SU-DHL-6 (cell line): ENCODE results near the gene CTDSPL.
"Not testable (repeated sequence)": the region's sequence is repeated elsewhere in the genome, so short reads cannot be mapped to it uniquely, and the experiment has no call there.

Experiments used
- H2AFZ ChIP-seq: fragments of 200-600 bp; sonication (generic); 2 replicates; pipeline ENCODE4 v1.6.1; 2014; ENCODE audit warnings: low read depth, mild to moderate bottlenecking, moderate library complexity, mixed read lengths, antibody characterized with exemption, low read length; ENCODE audit not compliant: severe bottlenecking
- H3F3A ChIP-seq: fragments of 200-600 bp; shearing (Covaris generic); 2 replicates; pipeline ENCODE4 v1.6.0; 2016; ENCODE audit warnings: antibody characterized with exemption, mild to moderate bottlenecking; ENCODE audit not compliant: insufficient read depth
- H3K27ac ChIP-seq: fragments of 200-600 bp; sonication (generic); 2 replicates; pipeline ENCODE4 v1.5.1; 2016; ENCODE audit warnings: low read depth, mild to moderate bottlenecking, low read length, moderate library complexity, mixed read lengths
- H3K27me3 ChIP-seq: fragments of 200-600 bp; sonication (generic), shearing (Covaris generic); 2 replicates; pipeline ENCODE4 v1.6.0; 2014; ENCODE audit warnings: mild to moderate bottlenecking, low read length
- H3K36me3 ChIP-seq: fragments of 200-600 bp; sonication (generic); 2 replicates; pipeline ENCODE4 v1.6.1; 2014; ENCODE audit warnings: mild to moderate bottlenecking, low read length, mixed read lengths
- H3K4me2 ChIP-seq: fragments of 300-600, 200-600 bp; shearing (Covaris generic), sonication (generic); 2 replicates; pipeline ENCODE4 v1.6.0; 2014; ENCODE audit warnings: low read length, low read depth, mild to moderate bottlenecking; ENCODE audit not compliant: poor library complexity, severe bottlenecking
- H3K4me3 ChIP-seq: fragments of 200-600 bp; sonication (generic); 2 replicates; pipeline ENCODE4 v1.5.1; 2014; ENCODE audit warnings: antibody characterized with exemption, low read length, mild to moderate bottlenecking, mixed read lengths; ENCODE audit not compliant: insufficient read depth, poor library complexity, severe bottlenecking
- H3K79me2 ChIP-seq: fragments of 200-600 bp; sonication (generic); 2 replicates; pipeline ENCODE4 v1.6.1; 2014; ENCODE audit warnings: mild to moderate bottlenecking, low read length, moderate library complexity; ENCODE audit not compliant: insufficient read depth
- H3K9ac ChIP-seq: fragments of 200-600 bp; sonication (generic); 2 replicates; pipeline ENCODE4 v1.7.0; 2014; ENCODE audit warnings: mild to moderate bottlenecking, low read length
- H3K9me2 ChIP-seq: fragments of 200-600 bp; sonication (generic); replicated peaks from 2 replicates; pipeline ENCODE4 v1.6.1; 2014; ENCODE audit warnings: low read length; ENCODE audit not compliant: insufficient read depth
- H3K9me3 ChIP-seq: fragments of 200-600 bp; sonication (generic); 2 replicates; pipeline ENCODE4 v1.6.1; 2014; ENCODE audit warnings: low read length, mixed read lengths; ENCODE audit not compliant: insufficient read depth
- H4K20me1 ChIP-seq: fragments of 200-600 bp; sonication (generic); 2 replicates; pipeline ENCODE4 v1.6.1; 2014; ENCODE audit warnings: low read depth, mild to moderate bottlenecking, antibody characterized with exemption, low read length, moderate library complexity, mixed read lengths
- EZH2phosphoT487 ChIP-seq: fragments of 200-600 bp; sonication (generic), shearing (Covaris generic); conservative IDR thresholded peaks from 2 replicates; pipeline ENCODE4 v1.6.1; 2018; ENCODE audit warnings: mild to moderate bottlenecking, antibody characterized with exemption, low read length, moderate library complexity, mixed read lengths
- TF ChIP-seq, protein P1 (sequence below): fragments of 200-600 bp; sonication (generic); IDR thresholded peaks from one replicate; pipeline ENCODE4 v1.5.1; 2017; ENCODE audit warnings: antibody characterized with exemption, mild to moderate bottlenecking, low read length, moderate library complexity; ENCODE audit not compliant: insufficient read depth, poor library complexity, severe bottlenecking

Gene CTDSPL

DNA sequence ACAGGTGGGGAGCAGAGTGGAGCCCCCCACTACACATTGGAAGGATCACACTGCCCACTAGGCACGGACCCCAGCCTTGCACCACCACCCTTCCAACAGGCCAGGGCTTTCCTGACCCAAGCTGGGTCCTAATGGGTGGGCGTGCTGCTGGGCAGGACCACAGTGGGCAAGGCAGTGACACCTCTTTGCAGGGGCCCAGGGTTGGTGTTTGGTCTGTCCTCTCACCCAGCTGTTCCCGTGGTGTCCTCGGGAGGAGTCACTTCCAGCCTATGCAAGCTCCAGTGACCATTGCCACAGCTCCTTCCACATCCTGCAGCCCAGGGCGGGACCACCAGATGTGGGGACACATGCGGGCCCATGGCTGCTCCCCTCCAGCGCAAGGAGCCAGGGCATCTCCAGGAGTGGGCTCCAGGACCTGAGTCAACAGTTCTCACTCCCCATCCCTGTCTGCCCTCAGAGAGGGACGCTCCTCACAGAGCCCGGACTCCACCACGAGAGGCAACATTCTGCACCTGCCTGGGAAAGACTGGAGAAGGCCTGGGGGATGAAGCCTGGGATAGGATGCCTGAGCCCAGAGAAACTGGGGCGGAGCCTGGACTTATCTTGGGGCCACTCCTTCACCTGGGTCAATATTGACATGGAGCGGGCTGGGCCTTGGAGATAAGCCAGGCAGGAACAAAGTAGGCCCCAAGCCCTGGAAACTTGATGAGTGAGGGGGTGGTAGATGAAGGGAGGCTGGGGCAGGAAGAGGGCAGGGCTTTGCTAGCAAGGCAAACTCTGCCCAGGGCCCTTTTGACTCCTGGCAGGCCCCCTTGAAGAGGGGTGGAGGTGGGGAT lies 125.0 kb downstream of the CTDSPL start:
- Histone ChIP-seq H3F3A (no peaks in the 10 kb centered on the region), H3K79me2 (no peaks in the 10 kb centered on the region), H3K9me3 (no peaks in the 10 kb centered on the region), H3K9ac (no peak overlapping the region), H3K27ac (no peak overlapping the region), H4K20me1 (no peaks in the 10 kb centered on the region), H2AFZ (no peak overlapping the region), H3K4me3 (no peak overlapping the region), H3K27me3 (no peaks in the 10 kb centered on the region), H3K36me3 (no peaks in the 10 kb centered on the region), H3K4me2 (no peak overlapping the region), H3K9me2 (no peaks in the 10 kb centered on the region)
- TF ChIP-seq EZH2phosphoT487: no peak
- TF ChIP-seq, protein P1, sequence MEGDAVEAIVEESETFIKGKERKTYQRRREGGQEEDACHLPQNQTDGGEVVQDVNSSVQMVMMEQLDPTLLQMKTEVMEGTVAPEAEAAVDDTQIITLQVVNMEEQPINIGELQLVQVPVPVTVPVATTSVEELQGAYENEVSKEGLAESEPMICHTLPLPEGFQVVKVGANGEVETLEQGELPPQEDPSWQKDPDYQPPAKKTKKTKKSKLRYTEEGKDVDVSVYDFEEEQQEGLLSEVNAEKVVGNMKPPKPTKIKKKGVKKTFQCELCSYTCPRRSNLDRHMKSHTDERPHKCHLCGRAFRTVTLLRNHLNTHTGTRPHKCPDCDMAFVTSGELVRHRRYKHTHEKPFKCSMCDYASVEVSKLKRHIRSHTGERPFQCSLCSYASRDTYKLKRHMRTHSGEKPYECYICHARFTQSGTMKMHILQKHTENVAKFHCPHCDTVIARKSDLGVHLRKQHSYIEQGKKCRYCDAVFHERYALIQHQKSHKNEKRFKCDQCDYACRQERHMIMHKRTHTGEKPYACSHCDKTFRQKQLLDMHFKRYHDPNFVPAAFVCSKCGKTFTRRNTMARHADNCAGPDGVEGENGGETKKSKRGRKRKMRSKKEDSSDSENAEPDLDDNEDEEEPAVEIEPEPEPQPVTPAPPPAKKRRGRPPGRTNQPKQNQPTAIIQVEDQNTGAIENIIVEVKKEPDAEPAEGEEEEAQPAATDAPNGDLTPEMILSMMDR: no peak

DNA sequence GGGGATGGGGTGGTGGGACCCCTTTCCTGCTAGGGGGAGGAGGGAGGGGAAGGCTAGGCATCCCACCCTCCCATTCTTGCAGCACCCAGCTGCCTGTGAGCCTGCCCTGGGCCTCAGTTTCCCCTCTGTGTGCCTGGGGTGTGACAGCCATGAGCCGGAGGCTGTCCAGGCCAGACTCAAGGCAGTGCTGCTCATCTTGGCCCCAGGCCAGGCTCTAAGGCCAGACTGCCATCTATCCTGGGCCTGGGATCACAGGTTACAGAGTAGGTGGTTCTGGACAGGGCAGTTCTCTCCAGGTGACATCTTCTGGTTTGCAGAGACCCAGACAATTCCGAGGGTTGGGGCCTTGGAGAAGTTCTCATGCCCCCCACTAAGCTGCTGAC lies 125.6 kb downstream of the CTDSPL start:
- Histone ChIP-seq H3K79me2 (no peaks in the 10 kb centered on the region), H3K9ac (no peak overlapping the region), H3K36me3 (no peaks in the 10 kb centered on the region), H4K20me1 (no peaks in the 10 kb centered on the region), H3K9me3 (no peaks in the 10 kb centered on the region), H3F3A (no peaks in the 10 kb centered on the region), H3K4me3 (no peak overlapping the region), H3K9me2 (no peaks in the 10 kb centered on the region), H2AFZ (no peak overlapping the region), H3K4me2 (no peak overlapping the region), H3K27me3 (no peaks in the 10 kb centered on the region), H3K27ac (no peak overlapping the region)
- no peak for TF ChIP-seq EZH2phosphoT487
- TF ChIP-seq, protein P1: no peak

DNA sequence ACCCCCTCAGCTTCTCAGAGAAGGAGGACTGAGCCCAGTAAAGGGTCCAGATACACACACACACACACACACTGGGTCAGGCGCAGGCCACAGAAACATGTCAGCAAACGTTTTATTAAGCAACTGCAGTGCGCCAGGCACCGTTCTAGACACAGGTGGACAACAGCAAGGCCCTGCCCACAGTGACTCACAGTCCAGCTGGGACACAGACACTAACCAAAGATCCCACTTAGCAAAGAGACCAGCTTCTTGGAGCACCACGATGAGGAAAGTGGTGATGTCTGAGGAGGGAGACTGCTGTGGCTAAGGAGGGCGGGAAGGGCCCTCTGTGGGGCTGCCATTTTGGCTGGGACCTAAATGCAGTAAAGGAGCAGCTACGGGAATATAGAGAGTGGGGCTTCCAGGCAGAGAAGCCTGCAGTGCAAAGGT lies 126.1 kb downstream of the CTDSPL start:
- TF ChIP-seq, protein P1: no peak
- TF ChIP-seq EZH2phosphoT487: no peak
- Histone ChIP-seq H2AFZ (no peak overlapping the region), H3K9me2 (no peaks in the 10 kb centered on the region), H3K36me3 (no peaks in the 10 kb centered on the region), H3K4me2 (no peak overlapping the region), H3K4me3 (no peak overlapping the region), H3K9ac (no peak overlapping the region), H3K27me3 (no peaks in the 10 kb centered on the region), H3K79me2 (no peaks in the 10 kb centered on the region), H3K27ac (no peak overlapping the region), H3K9me3 (no peaks in the 10 kb centered on the region), H3F3A (no peaks in the 10 kb centered on the region), H4K20me1 (no peaks in the 10 kb centered on the region)

DNA sequence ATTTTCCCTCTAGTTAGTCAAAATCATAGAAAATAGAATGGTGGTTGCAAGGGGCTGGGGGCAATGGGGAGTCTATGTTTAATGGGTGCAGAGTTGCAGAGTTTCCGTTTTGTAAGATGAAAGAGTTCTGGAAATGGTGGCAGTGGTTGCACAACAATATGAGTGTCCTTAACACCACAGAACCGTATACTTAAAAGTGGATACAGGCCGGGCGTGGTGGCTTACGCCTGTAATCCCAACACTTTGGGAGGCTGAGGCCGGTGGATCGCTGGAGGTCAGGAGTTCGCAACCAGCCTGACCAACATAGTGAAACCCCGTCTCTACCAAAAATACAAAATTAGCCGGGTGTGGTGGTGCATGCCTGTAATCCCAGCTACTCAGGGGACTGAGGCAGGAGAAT lies 126.7 kb downstream of the CTDSPL start:
- not testable (repeated sequence) for H3K4me3 ChIP-seq, H3K27me3 ChIP-seq, H3K79me2 ChIP-seq, H3K9me3 ChIP-seq, H3K9me2 ChIP-seq, H3K9ac ChIP-seq, H4K20me1 ChIP-seq, H3K36me3 ChIP-seq, H3F3A ChIP-seq, H3K27ac ChIP-seq, H3K4me2 ChIP-seq, H2AFZ ChIP-seq
